Measurements from ENCODE around the gene NFRKB.
"Not testable (repeated sequence)": the region's sequence is repeated elsewhere in the genome, so short reads cannot be mapped to it uniquely, and the experiment has no call there.

The NFRKB gene

DNA sequence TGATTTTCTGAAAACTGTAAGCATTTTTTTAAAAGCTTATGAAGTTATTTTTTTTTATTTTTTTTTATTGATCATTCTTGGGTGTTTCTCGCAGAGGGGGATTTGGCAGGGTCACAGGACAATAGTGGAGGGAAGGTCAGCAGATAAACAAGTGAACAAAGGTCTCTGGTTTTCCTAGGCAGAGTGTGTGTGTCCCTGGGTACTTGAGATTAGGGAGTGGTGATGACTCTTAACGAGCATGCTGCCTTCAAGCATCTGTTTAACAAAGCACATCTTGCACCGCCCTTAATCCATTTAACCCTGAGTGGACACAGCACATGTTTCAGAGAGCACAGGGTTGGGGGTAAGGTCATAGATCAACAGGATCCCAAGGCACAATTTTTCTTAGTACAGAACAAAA lies 48.0 kb downstream of the NFRKB start:
- H3K27ac ChIP-seq: peak overlapping the region in 1 of 21 experiments; percentile 14
- H3K4me3 ChIP-seq: not testable (repeated sequence)

GRCh38 chr11:129846508-129847335 lies 48.7 kb downstream of the NFRKB start:
- no peak overlapping the region for H3K4me3 ChIP-seq
- H3K27ac ChIP-seq: peak overlapping the region in 5 of 21 experiments; percentile 10 to 43 (median 36)

Measured in skin epidermis (tissue), 12 donors.